Caco-2 (cell line): ENCODE results near the gene PTK6. TPM values are rescaled to one million over a fixed set of nuclear protein-coding genes. Genes with fewer than 3 reads are reported as not detected.

ENCODE experiments used
- BruUV-seq: library from RNA; stranded (reverse); fragments of 400-500 nt; replicated peaks from 2 replicates; lab custom pipeline; 2021; lab: Mats Ljungman, UMichigan
- CTCF ChIA-PET: fragments of 300-600 bp; sonication (Branson Sonifier 250); formaldehyde crosslinking; loops from one replicate; lab custom pipeline; 2022; ENCODE audit warnings: antibody characterized with exemption; lab: Charles Lee
- POLR2A ChIA-PET: fragments of 300-600 bp; sonication (Branson Sonifier 250); formaldehyde crosslinking; loops from one replicate; lab custom pipeline; 2022; ENCODE audit warnings: antibody characterized with exemption; lab: Charles Lee
- DNase-seq, 2 experiments: peaks; one replicate each; pipeline versions ENCODE4 v3.0.0 to v3.0.0-alpha.2; 2020 to 2022
- H3K27me3 ChIP-seq: replicated peaks from 2 replicates; pipeline ENCODE4 v1.6.0; 2011; ENCODE audit warnings: low read length; ENCODE audit not compliant: control insufficient read depth, insufficient read depth
- H3K36me3 ChIP-seq: 2 replicates; pipeline ENCODE4 v1.5.1; 2011; ENCODE audit warnings: low read length; ENCODE audit not compliant: control insufficient read depth, insufficient read depth
- H3K4me1 ChIP-seq: fragments of 250-450 bp; sonication (Bioruptor Pico); 2 replicates; pipeline ENCODE4 v1.5.1; 2020; ENCODE audit warnings: mild to moderate bottlenecking
- H3K4me3 ChIP-seq: 2 replicates; pipeline ENCODE4 v1.5.1; 2011; ENCODE audit warnings: low read depth, mild to moderate bottlenecking, control low read depth, low read length
- H3K9me3 ChIP-seq: fragments of 250-450 bp; sonication (Bioruptor Pico); 2 replicates; pipeline ENCODE4 v1.5.1; 2020; ENCODE audit warnings: mild to moderate bottlenecking, moderate library complexity
- H3K27ac Mint-ChIP-seq: one replicate; pipeline ENCODE4 v1.8.0; 2022; ENCODE audit warnings: mixed read lengths; ENCODE audit not compliant: unreplicated experiment
- H3K27me3 Mint-ChIP-seq: one replicate; pipeline ENCODE4 v1.8.0; 2022; ENCODE audit warnings: mixed read lengths; ENCODE audit not compliant: insufficient read depth, unreplicated experiment
- H3K36me3 Mint-ChIP-seq: one replicate; pipeline ENCODE4 v1.8.0; 2022; ENCODE audit warnings: mild to moderate bottlenecking, mixed read lengths; ENCODE audit not compliant: insufficient read depth, unreplicated experiment
- H3K4me1 Mint-ChIP-seq: one replicate; pipeline ENCODE4 v1.8.0; 2022; ENCODE audit warnings: low read depth, mixed read lengths; ENCODE audit not compliant: unreplicated experiment
- H3K4me3 Mint-ChIP-seq: one replicate; pipeline ENCODE4 v1.8.0; 2022; ENCODE audit warnings: mild to moderate bottlenecking, moderate library complexity, mixed read lengths; ENCODE audit not compliant: unreplicated experiment
- H3K9me3 Mint-ChIP-seq: one replicate; pipeline ENCODE4 v1.8.0; 2022; ENCODE audit warnings: mixed read lengths; ENCODE audit not compliant: unreplicated experiment
- intact Hi-C: fragments of 100-400 bp; cut with micrococcal nuclease; formaldehyde crosslinking; loops from one replicate; pipeline ENCODE4 v1.10.0; 2022; ENCODE audit not compliant: unreplicated experiment
- total RNA-seq: library from RNA; stranded (reverse); gene quantifications from 2 replicates; pipeline ENCODE4 v1.2.3, GENCODE V29; 2022
- TF ChIP-seq, protein P1 (sequence below), 2 experiments: fragments of 200-600 bp in 1 of 2; IDR thresholded peaks; 1 replicate in 1 of 2; 2 replicates in 1 of 2; pipeline versions ENCODE4 v1.5.1 to v1.8.0; 2011 to 2022; ENCODE audit warnings: antibody characterized with exemption in 1 of 2, control low read depth in 1 of 2, inconsistent platforms in 1 of 2, low read depth in 1 of 2, low read length in 1 of 2, mild to moderate bottlenecking in 1 of 2, moderate library complexity in 1 of 2; ENCODE audit not compliant: insufficient read depth in 1 of 2, severe bottlenecking in 1 of 2, unreplicated experiment in 1 of 2

PTK6 gene
- total RNA-seq, 1 experiment from 2014 or later, result 0.64 TPM

- no peak overlapping the region for H3K4me3 Mint-ChIP-seq
- ChIA-PET POLR2A (no interaction called here), CTCF (interaction anchor here (0.6 kb wide), 1 partner anchor 8 kb away, joined by 7 read pairs; no protein-coding TSS in a partner anchor)
- H3K27me3 Mint-ChIP-seq, result peaks cover 4% of the 10 kb centered on the region
- no TSS peak for BruUV-seq
- H3K9me3 Mint-ChIP-seq, result no peaks in the 10 kb centered on the region
- intact Hi-C loops, result no loop called here
- no peaks in the 10 kb centered on the region for H3K27me3 ChIP-seq
- no peaks in the 10 kb centered on the region for H3K36me3 Mint-ChIP-seq
- no peaks in the 10 kb centered on the region for H3K9me3 ChIP-seq
- no peaks in the 10 kb centered on the region for H3K36me3 ChIP-seq
- no peak overlapping the region for H3K27ac Mint-ChIP-seq
- peak in 1 of 2 experiments; percentile 46 for DNase-seq
- TF ChIP-seq, protein P1, sequence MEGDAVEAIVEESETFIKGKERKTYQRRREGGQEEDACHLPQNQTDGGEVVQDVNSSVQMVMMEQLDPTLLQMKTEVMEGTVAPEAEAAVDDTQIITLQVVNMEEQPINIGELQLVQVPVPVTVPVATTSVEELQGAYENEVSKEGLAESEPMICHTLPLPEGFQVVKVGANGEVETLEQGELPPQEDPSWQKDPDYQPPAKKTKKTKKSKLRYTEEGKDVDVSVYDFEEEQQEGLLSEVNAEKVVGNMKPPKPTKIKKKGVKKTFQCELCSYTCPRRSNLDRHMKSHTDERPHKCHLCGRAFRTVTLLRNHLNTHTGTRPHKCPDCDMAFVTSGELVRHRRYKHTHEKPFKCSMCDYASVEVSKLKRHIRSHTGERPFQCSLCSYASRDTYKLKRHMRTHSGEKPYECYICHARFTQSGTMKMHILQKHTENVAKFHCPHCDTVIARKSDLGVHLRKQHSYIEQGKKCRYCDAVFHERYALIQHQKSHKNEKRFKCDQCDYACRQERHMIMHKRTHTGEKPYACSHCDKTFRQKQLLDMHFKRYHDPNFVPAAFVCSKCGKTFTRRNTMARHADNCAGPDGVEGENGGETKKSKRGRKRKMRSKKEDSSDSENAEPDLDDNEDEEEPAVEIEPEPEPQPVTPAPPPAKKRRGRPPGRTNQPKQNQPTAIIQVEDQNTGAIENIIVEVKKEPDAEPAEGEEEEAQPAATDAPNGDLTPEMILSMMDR (IDR thresholded peaks at IDR 0.05; ENCODE audit: insufficient read depth in 1 of 2, low read depth in 1 of 2, low read length in 1 of 2, severe bottlenecking in 1 of 2, unreplicated experiment in 1 of 2), result no peak
- H3K4me3 ChIP-seq, result no peak overlapping the region
- H3K4me1 Mint-ChIP-seq, result no peaks in the 10 kb centered on the region
- peaks cover 6% of the 10 kb centered on the region; the same call in 1 of the 2 replicates for H3K4me1 ChIP-seq
These were observed 34.5 kb downstream of the PTK6 start for GRCh38 chr20:63502671-63503172.

DNA sequence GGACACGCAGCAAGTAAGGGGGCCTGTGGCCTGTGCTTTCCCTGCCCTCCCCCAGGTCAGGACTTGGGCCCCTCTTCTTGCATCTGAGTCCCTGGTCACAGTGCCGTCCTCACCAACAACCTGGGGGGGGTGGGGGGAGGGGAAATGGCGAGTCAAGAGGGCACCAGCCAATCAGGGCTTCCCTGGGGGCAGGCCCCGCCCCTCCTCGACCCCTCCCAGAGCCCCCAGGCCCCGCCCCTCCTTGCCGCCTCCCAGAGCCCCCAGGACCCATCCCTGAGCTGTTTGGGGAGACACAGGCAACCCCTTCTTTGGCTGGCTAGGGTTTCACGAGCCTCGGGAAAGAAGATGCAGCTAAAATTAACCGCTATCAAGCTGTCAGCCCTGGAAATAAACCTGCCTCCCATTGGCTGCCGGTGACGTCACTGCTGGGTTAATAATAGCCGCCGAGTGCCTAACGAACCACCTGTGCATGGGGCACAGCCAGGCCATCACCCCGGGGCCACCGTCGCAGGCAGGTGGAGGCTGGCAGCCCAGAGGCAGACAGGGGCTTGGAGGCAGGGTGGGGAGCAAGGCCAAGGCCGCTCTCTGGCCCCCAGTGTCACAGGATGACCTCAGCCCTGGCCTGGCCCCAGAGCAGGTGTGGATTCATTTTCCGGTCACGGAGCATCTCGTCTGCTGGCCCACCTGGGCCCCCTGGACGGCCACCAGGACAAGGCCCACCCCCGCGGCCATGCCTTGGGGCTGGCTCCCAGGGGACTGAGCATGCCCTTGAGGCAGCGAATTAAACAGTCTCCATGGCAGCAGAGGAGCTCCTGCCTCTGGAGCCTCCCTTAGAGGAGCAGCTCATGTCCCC, 35.1 kb downstream of the PTK6 start:
- H3K4me1 ChIP-seq, result peaks cover 6% of the 10 kb centered on the region; the same call in 1 of the 2 replicates
- intact Hi-C loops, result no loop called here
- peak in 1 of 2 experiments; percentile 59 for DNase-seq
- Mint-ChIP-seq H3K4me1 (no peaks in the 10 kb centered on the region), H3K4me3 (no peak overlapping the region), H3K9me3 (no peaks in the 10 kb centered on the region), H3K27ac (no peak overlapping the region), H3K27me3 (peaks cover 4% of the 10 kb centered on the region), H3K36me3 (no peaks in the 10 kb centered on the region)
- H3K4me3 ChIP-seq, result no peak overlapping the region
- H3K9me3 ChIP-seq, result no peaks in the 10 kb centered on the region
- no peaks in the 10 kb centered on the region for H3K36me3 ChIP-seq
- POLR2A ChIA-PET, result interaction anchor here (0.6 kb wide), 1 partner anchor 206 kb away, joined by 3 read pairs; the partner anchor contains the start of genes ARFRP1 and ZGPAT
- BruUV-seq, result no TSS peak
- CTCF ChIA-PET, result no interaction called here
- no peaks in the 10 kb centered on the region for H3K27me3 ChIP-seq
- TF ChIP-seq, protein P1 (IDR thresholded peaks at IDR 0.05; ENCODE audit: insufficient read depth in 1 of 2, low read depth in 1 of 2, low read length in 1 of 2, severe bottlenecking in 1 of 2, unreplicated experiment in 1 of 2), result no peak

DNA sequence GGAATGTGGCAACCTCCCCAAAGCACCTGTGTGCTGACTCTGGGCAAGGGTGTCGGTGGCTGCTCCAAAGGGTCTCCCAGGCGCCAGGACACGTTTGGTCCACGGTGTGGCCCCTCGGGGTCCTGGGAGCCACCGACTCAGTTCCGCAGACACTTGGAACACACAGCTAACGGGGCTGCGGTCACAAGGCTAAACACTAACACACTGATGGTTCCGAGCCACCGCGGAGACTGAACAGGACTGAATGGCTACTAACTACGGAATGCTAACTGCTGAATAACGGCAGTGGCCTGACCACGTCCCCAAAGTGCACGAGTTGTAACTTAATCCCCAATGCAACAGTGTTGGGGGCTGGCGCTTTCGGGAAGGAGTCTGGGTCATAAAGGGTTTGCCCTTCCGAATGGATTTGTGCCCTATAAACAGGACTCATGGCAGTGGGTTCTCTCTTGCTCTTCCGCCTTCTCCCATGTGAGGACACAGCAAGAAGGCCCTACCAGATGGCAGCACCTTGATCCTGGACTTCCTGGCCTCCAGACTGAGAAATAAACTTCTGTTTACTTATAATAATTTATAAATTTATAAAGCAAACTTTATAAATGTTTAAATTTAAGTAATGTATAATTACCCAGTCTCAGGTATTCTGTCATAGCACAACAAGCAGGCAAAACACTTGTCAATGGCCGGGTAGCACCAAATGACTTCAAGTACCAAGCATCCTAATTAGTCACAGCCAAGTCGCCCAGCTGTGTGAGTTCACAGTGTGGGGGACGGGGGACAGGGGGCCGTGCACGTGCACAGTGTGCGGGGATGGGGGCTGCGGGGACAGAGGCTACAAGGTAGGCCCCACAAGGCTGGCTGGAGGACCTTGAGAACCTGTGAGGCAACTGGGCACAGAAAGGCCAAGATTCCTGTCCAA, 36.0 kb downstream of the PTK6 start:
- H3K27me3 ChIP-seq, result no peaks in the 10 kb centered on the region

More for the DNA sequence above, 36.0 kb downstream of the PTK6 start:
- TF ChIP-seq, protein P1 (IDR thresholded peaks at IDR 0.05; ENCODE audit: insufficient read depth in 1 of 2, low read depth in 1 of 2, low read length in 1 of 2, severe bottlenecking in 1 of 2, unreplicated experiment in 1 of 2), result no peak
- H3K4me1 ChIP-seq, result peaks cover 6% of the 10 kb centered on the region; the same call in 1 of the 2 replicates
- peak overlapping the region; percentile 66 for H3K4me3 Mint-ChIP-seq
- no peaks in the 10 kb centered on the region for H3K9me3 ChIP-seq
- no TSS peak for BruUV-seq
- no peaks in the 10 kb centered on the region for H3K36me3 Mint-ChIP-seq
- H3K9me3 Mint-ChIP-seq, result no peaks in the 10 kb centered on the region
- peak in 1 of 2 experiments; percentile 47 for DNase-seq
- intact Hi-C loops, result no loop called here
- CTCF ChIA-PET, result no interaction called here
- no peaks in the 10 kb centered on the region for H3K36me3 ChIP-seq
- H3K27ac Mint-ChIP-seq, result no peak overlapping the region
- POLR2A ChIA-PET, result no interaction called here
- no peak overlapping the region for H3K4me3 ChIP-seq
- H3K4me1 Mint-ChIP-seq, result no peaks in the 10 kb centered on the region
- H3K27me3 Mint-ChIP-seq, result no peaks in the 10 kb centered on the region
